Measurements from ENCODE around the gene RBM25.

The RBM25 gene

GRCh38 chr14:73125746-73126145 is 67.4 kb downstream of the RBM25 start:
- TF ChIP-seq POLR2AphosphoS5 (IDR thresholded peaks at IDR 0.05; ENCODE audit: low read depth, low read length) (no peak), TAF1 (IDR thresholded peaks at IDR 0.05; ENCODE audit: borderline replicate concordance, insufficient read depth, low read length) (no peak), FOXP2 (optimal IDR thresholded peaks at IDR 0.05; ENCODE audit: borderline replicate concordance, extremely low read depth, extremely low read length, insufficient read depth) (no peak), SIN3A (IDR thresholded peaks at IDR 0.05; ENCODE audit: borderline replicate concordance, insufficient read depth, low read length) (no peak), REST (IDR thresholded peaks at IDR 0.05; ENCODE audit: insufficient read depth in 1 of 2, low read depth in 2 of 2, low read length in 2 of 2) (no peak)

GRCh38 chr14:73133795-73134194 is 75.5 kb downstream of the RBM25 start:
- TF ChIP-seq POLR2AphosphoS5 (IDR thresholded peaks at IDR 0.05; ENCODE audit: low read depth, low read length) (no peak), SIN3A (IDR thresholded peaks at IDR 0.05; ENCODE audit: borderline replicate concordance, insufficient read depth, low read length) (no peak), REST (IDR thresholded peaks at IDR 0.05; ENCODE audit: insufficient read depth in 1 of 2, low read depth in 2 of 2, low read length in 2 of 2) (no peak), FOXP2 (optimal IDR thresholded peaks at IDR 0.05; ENCODE audit: borderline replicate concordance, extremely low read depth, extremely low read length, insufficient read depth) (no peak), TAF1 (IDR thresholded peaks at IDR 0.05; ENCODE audit: borderline replicate concordance, insufficient read depth, low read length) (no peak)

- TF ChIP-seq POLR2AphosphoS5 (IDR thresholded peaks at IDR 0.05; ENCODE audit: low read depth, low read length) (no peak), FOXP2 (optimal IDR thresholded peaks at IDR 0.05; ENCODE audit: borderline replicate concordance, extremely low read depth, extremely low read length, insufficient read depth) (no peak), REST (IDR thresholded peaks at IDR 0.05; ENCODE audit: insufficient read depth in 1 of 2, low read depth in 2 of 2, low read length in 2 of 2) (no peak), TAF1 (IDR thresholded peaks at IDR 0.05; ENCODE audit: borderline replicate concordance, insufficient read depth, low read length) (no peak), SIN3A (IDR thresholded peaks at IDR 0.05; ENCODE audit: borderline replicate concordance, insufficient read depth, low read length) (no peak)
Observed at GRCh38 chr14:73136085-73136386, 77.7 kb downstream of the RBM25 start.

GRCh38 chr14:73136387-73137225 is 78.3 kb downstream of the RBM25 start, which contains the start of gene PSEN1:
PSEN1 (plus strand) TSS chr14:73136507; CDS start chr14:73148020, 11,513 bp downstream.
- TF ChIP-seq REST (IDR thresholded peaks at IDR 0.05; ENCODE audit: insufficient read depth in 1 of 2, low read depth in 2 of 2, low read length in 2 of 2) (no peak), POLR2AphosphoS5 (IDR thresholded peaks at IDR 0.05; ENCODE audit: low read depth, low read length) (peak; percentile 54; the same call in 1 of the 2 replicates)
